Testis (tissue), 3 donors: ENCODE results near the gene SP140L. TPM values are rescaled to one million over a fixed set of nuclear protein-coding genes. Genes with fewer than 3 reads are reported as not detected.

Experiments
- DNase-seq: peaks from one replicate; pipeline ENCODE4 v3.0.0-alpha.2; 2019
- H3K27ac ChIP-seq, 2 donors: fragments of 200-600 bp; sonication (generic); one replicate each; pipeline ENCODE4 v1.5.1; 2019
- H3K27me3 ChIP-seq: fragments of 200-600 bp; sonication (generic); one replicate; pipeline ENCODE4 v1.5.1; 2019
- H3K36me3 ChIP-seq: fragments of 200-600 bp; sonication (generic); one replicate; pipeline ENCODE4 v1.5.1; 2017; ENCODE audit warnings: low read depth; ENCODE audit errors: missing control alignments
- H3K4me1 ChIP-seq: fragments of 200-600 bp; sonication (generic); one replicate; pipeline ENCODE4 v1.5.1; 2019
- H3K4me3 ChIP-seq, 2 donors: fragments of 200-600 bp; sonication (generic); one replicate each; pipeline ENCODE4 v1.5.1; 2017 to 2019
- H3K9me3 ChIP-seq: fragments of 200-600 bp; sonication (generic); one replicate; pipeline ENCODE4 v1.5.1; 2017
- CTCF ChIP-seq, 3 experiments: fragments of 450-650 bp in 2 of 3; fragments of 200-600 bp in 1 of 3; sonication (generic) in 1 of 3; IDR thresholded peaks; one replicate each; pipeline ENCODE4 v1.5.1; 2016 to 2019; ENCODE audit warnings: antibody characterized with exemption in 3 of 3, mild to moderate bottlenecking in 2 of 3, moderate library complexity in 1 of 3
- POLR2A ChIP-seq: fragments of 450-650 bp; IDR thresholded peaks from one replicate; pipeline ENCODE4 v1.6.1; 2017; ENCODE audit warnings: antibody characterized with exemption, mild to moderate bottlenecking, moderate library complexity
- WGBS, 2 donors: methylation state at CpG; one replicate each; pipeline ENCODE4 v1.1.5; 2018; 5-methylcytosine and 5-hydroxymethylcytosine counted together
- intact Hi-C: fragments of 100-400 bp; cut with DNase I; formaldehyde crosslinking; loops from one replicate; pipeline ENCODE4 v1.15.1; 2023; ENCODE audit warnings: low total_unique reads
- polyA plus RNA-seq: library from polyadenylated mRNA; stranded (reverse); fragments of 350-450 nt; fragmentation: Illumina TruSeq; extraction: RNeasy Lipid Tissue Mini Kit (QIAGEN cat#74804); gene quantifications from one replicate; pipeline ENCODE4 v1.2.3, GENCODE V29; 2014; ENCODE audit warnings: low read depth, low replicate concordance; ENCODE audit not compliant: insufficient read depth
- total RNA-seq, 2 donors: library from RNA; depleted of rRNA; stranded (reverse); fragments of >200 nt; gene quantifications; one replicate each; pipeline ENCODE4 v1.2.3, GENCODE V29; 2016

SP140L gene
- total and polyA plus RNA-seq, 3 donors from 2014 or later = 7.2 to 21.9 (median 7.9) TPM

- TF ChIP-seq CTCF (IDR thresholded peaks at IDR 0.05) (no peak), POLR2A (no peak)
- no peaks in the 10 kb centered on the region for H3K36me3 ChIP-seq
- H3K9me3 ChIP-seq = no peaks in the 10 kb centered on the region
- intact Hi-C loops = no loop called here
- H3K27me3 ChIP-seq = no peaks in the 10 kb centered on the region
- H3K4me3 ChIP-seq = no peak overlapping the region
- no peaks in the 10 kb centered on the region for H3K4me1 ChIP-seq
- no peak overlapping the region for H3K27ac ChIP-seq
- 79 to 84% methylated on average over 1 of the region's 1 CpG for WGBS, 2 donors
- no peak for DNase-seq
These were observed 16.8 kb downstream of the SP140L start for GRCh38 chr2:230343747-230344146.

GRCh38 chr2:230346465-230346864, 19.5 kb downstream of the SP140L start:
- Histone ChIP-seq H3K9me3 (no peaks in the 10 kb centered on the region), H3K27ac (no peak overlapping the region), H3K4me3 (no peak overlapping the region), H3K4me1 (no peaks in the 10 kb centered on the region), H3K27me3 (no peaks in the 10 kb centered on the region), H3K36me3 (no peaks in the 10 kb centered on the region)
- TF ChIP-seq POLR2A (no peak), CTCF (IDR thresholded peaks at IDR 0.05) (no peak)
- DNase-seq = no peak
- WGBS, 2 donors = 93 to 94% methylated on average over 1 of the region's 1 CpG
- intact Hi-C loops = no loop called here

- Histone ChIP-seq H3K27ac (no peak overlapping the region), H3K4me3 (no peak overlapping the region), H3K36me3 (no peaks in the 10 kb centered on the region), H3K4me1 (no peaks in the 10 kb centered on the region), H3K27me3 (no peaks in the 10 kb centered on the region), H3K9me3 (no peaks in the 10 kb centered on the region)
- TF ChIP-seq POLR2A = no peak
- no peak for TF ChIP-seq CTCF (IDR thresholded peaks at IDR 0.05)
- intact Hi-C loops = no loop called here
- 92 to 100% methylated on average over 1 of the region's 1 CpG for WGBS, 2 donors
- DNase-seq = no peak
These were observed 20.0 kb downstream of the SP140L start for GRCh38 chr2:230346921-230347533.

GRCh38 chr2:230347659-230348305, 20.8 kb downstream of the SP140L start:
- H3K9me3 ChIP-seq = no peaks in the 10 kb centered on the region
- 75 to 91% methylated on average over 3 to 6 of the region's 6 CpGs for WGBS, 2 donors
- H3K27ac ChIP-seq = no peak overlapping the region

More at GRCh38 chr2:230347659-230348305, 20.8 kb downstream of the SP140L start:
- H3K27me3 ChIP-seq = no peaks in the 10 kb centered on the region
- no peak for TF ChIP-seq CTCF (IDR thresholded peaks at IDR 0.05)
- no peak for TF ChIP-seq POLR2A
- no peaks in the 10 kb centered on the region for H3K4me1 ChIP-seq
- intact Hi-C loops = no loop called here
- DNase-seq = no peak
- no peak overlapping the region for H3K4me3 ChIP-seq
- H3K36me3 ChIP-seq = no peaks in the 10 kb centered on the region
